HCT116 (cell line): ENCODE measurements around the gene MMD. TPM values are rescaled to one million over a fixed set of nuclear protein-coding genes. Genes with fewer than 3 reads are reported as not detected.

Experiments
- total RNA-seq: library from RNA; stranded (reverse); gene quantifications from one replicate; pipeline ENCODE4 v1.2.1, GENCODE V29; 2021; ENCODE audit not compliant: unreplicated experiment

MMD gene
- total RNA-seq, 1 experiment from 2014 or later: 21.3 TPM

Other genes with a start within 250 kb of the MMD start
- 1.5 TPM for gene HLF, start 156.9 kb downstream of the MMD start, total RNA-seq
- gene SMIM36, start 89.6 kb upstream of the MMD start, total RNA-seq: 0.37 TPM